GM23338 (cell line): ENCODE data around the gene ABHD10. TPM values are rescaled to one million over a fixed set of nuclear protein-coding genes. Genes with fewer than 3 reads are reported as not detected.

ENCODE experiments used
- ATAC-seq: fragments of 200-7000 bp; cut with Tn5 transposase; 3 replicates; pipeline ENCODE4 v1.9.1; 2020
- DNase-seq: peaks from one replicate; pipeline ENCODE4 v3.0.0-alpha.2; 2015; ENCODE audit warnings: low spot score
- H2AFZ ChIP-seq: fragments of 200-600 bp; sonication (generic); 2 replicates; pipeline ENCODE4 v1.8.0; 2016; ENCODE audit warnings: antibody characterized with exemption, mild to moderate bottlenecking, moderate library complexity
- H3F3A ChIP-seq: fragments of 200-600 bp; sonication (generic); replicated peaks from 2 replicates; pipeline ENCODE4 v1.8.0; 2017; ENCODE audit warnings: antibody characterized with exemption, mixed run types, low read depth
- H3K27ac ChIP-seq: fragments of 200-600 bp; sonication (generic); 2 replicates; pipeline ENCODE4 v1.6.1; 2016; ENCODE audit warnings: low read depth
- H3K27me3 ChIP-seq: fragments of 200-600 bp; sonication (generic); 2 replicates; pipeline ENCODE4 v1.8.0; 2016; ENCODE audit warnings: mild to moderate bottlenecking, mixed run types, moderate library complexity; ENCODE audit not compliant: insufficient read depth
- H3K36me3 ChIP-seq: fragments of 200-600 bp; sonication (generic); 2 replicates; pipeline ENCODE4 v1.8.0; 2016; ENCODE audit warnings: mild to moderate bottlenecking; ENCODE audit not compliant: insufficient read depth
- H3K4me1 ChIP-seq: fragments of 200-600 bp; sonication (generic); 2 replicates; pipeline ENCODE4 v1.8.0; 2016; ENCODE audit warnings: mild to moderate bottlenecking, moderate library complexity; ENCODE audit not compliant: insufficient read depth
- H3K4me2 ChIP-seq: fragments of 200-600 bp; sonication (generic); 2 replicates; pipeline ENCODE4 v1.7.1; 2017; ENCODE audit warnings: mixed run types
- H3K4me3 ChIP-seq: fragments of 200-600 bp; sonication (generic); 2 replicates; pipeline ENCODE4 v1.6.1; 2016; ENCODE audit warnings: mixed run types
- H3K79me2 ChIP-seq: fragments of 200-600 bp; sonication (generic); replicated peaks from 2 replicates; pipeline ENCODE4 v1.8.0; 2017; ENCODE audit warnings: mild to moderate bottlenecking; ENCODE audit not compliant: insufficient read depth
- H3K9me2 ChIP-seq: fragments of 200-600 bp; sonication (generic); 2 replicates; pipeline ENCODE4 v1.8.0; 2017; ENCODE audit not compliant: insufficient read depth
- H4K20me1 ChIP-seq: fragments of 200-600 bp; sonication (generic); replicated peaks from 2 replicates; pipeline ENCODE4 v1.8.0; 2017; ENCODE audit warnings: mild to moderate bottlenecking; ENCODE audit not compliant: insufficient read depth
- H3K27ac Mint-ChIP-seq: 2 replicates; pipeline ENCODE4 v1.8.0; 2020; ENCODE audit warnings: inconsistent platforms, mild to moderate bottlenecking, moderate library complexity, mixed read lengths
- H3K27me3 Mint-ChIP-seq: 3 replicates; pipeline ENCODE4 v1.8.0; 2022; ENCODE audit warnings: low read depth, mild to moderate bottlenecking, moderate library complexity, mixed read lengths, inconsistent platforms; ENCODE audit not compliant: insufficient read depth, poor library complexity
- H3K36me3 Mint-ChIP-seq: 3 replicates; pipeline ENCODE4 v1.8.0; 2021; ENCODE audit warnings: low read depth, mild to moderate bottlenecking, inconsistent platforms, moderate library complexity, mixed read lengths
- H3K4me1 Mint-ChIP-seq: 3 replicates; pipeline ENCODE4 v1.8.0; 2020; ENCODE audit warnings: mild to moderate bottlenecking, inconsistent platforms, mixed read lengths
- H3K4me3 Mint-ChIP-seq: 3 replicates; pipeline ENCODE4 v1.8.0; 2021; ENCODE audit warnings: moderate library complexity, mild to moderate bottlenecking, inconsistent platforms, mixed read lengths
- H3K9me3 Mint-ChIP-seq: 3 replicates; pipeline ENCODE4 v1.8.0; 2020; ENCODE audit warnings: moderate library complexity, mild to moderate bottlenecking, inconsistent platforms, mixed read lengths
- CREB1 ChIP-seq: fragments of 250-450 bp; sonication (Bioruptor Pico); IDR thresholded peaks from 2 replicates; pipeline ENCODE4 v1.5.0; 2020; ENCODE audit warnings: low read depth, mild to moderate bottlenecking, moderate library complexity
- CTCF ChIP-seq, 2 experiments: fragments of 200-600 bp in 1 of 2; sonication (generic) in 1 of 2; conservative IDR thresholded peaks; 2 replicates each; pipeline versions ENCODE4 v1.5.1 to v1.6.1; 2016 to 2017; ENCODE audit warnings: antibody characterized with exemption in 2 of 2, low read depth in 2 of 2, mild to moderate bottlenecking in 2 of 2, moderate library complexity in 1 of 2
- EZH2 ChIP-seq: fragments of 200-600 bp; sonication (generic); IDR thresholded peaks from one replicate; pipeline ENCODE4 v1.8.0; 2017; ENCODE audit warnings: antibody characterized with exemption, mild to moderate bottlenecking, low read depth; ENCODE audit not compliant: unreplicated experiment
- EZH2phosphoT487 ChIP-seq: fragments of 200-600 bp; sonication (generic); IDR thresholded peaks from one replicate; pipeline ENCODE4 v1.8.1; 2018; ENCODE audit warnings: antibody characterized with exemption; ENCODE audit not compliant: unreplicated experiment
- NANOG ChIP-seq: IDR thresholded peaks from 2 replicates; pipeline ENCODE4 v1.6.1; 2016; ENCODE audit warnings: antibody characterized with exemption, borderline replicate concordance
- STAT1 ChIP-seq: IDR thresholded peaks from one replicate; pipeline ENCODE4 v1.6.1; 2016; ENCODE audit warnings: antibody characterized with exemption; ENCODE audit not compliant: unreplicated experiment
- ZNF114 ChIP-seq: fragments of 250-450 bp; sonication (Bioruptor Pico); IDR thresholded peaks from 2 replicates; pipeline ENCODE4 v1.5.0; 2020; ENCODE audit warnings: mild to moderate bottlenecking, moderate library complexity
- ZNF331 ChIP-seq: fragments of 250-450 bp; sonication (Bioruptor Pico); IDR thresholded peaks from 2 replicates; pipeline ENCODE4 v1.5.0; 2020; ENCODE audit warnings: low read depth, mild to moderate bottlenecking, moderate library complexity
- ZNF462 ChIP-seq: fragments of 250-450 bp; sonication (Bioruptor Pico); IDR thresholded peaks from 2 replicates; pipeline ENCODE4 v1.5.0; 2020; ENCODE audit warnings: mild to moderate bottlenecking, moderate library complexity
- polyA plus RNA-seq: library from polyadenylated mRNA; unstranded; fragments of >200 nt; fragmentation: Nextera tagmentation; extraction: Ambion mirVana; gene quantifications from 2 replicates; pipeline ENCODE4 v1.2.1, GENCODE V29; 2016
- total RNA-seq: library from RNA; depleted of rRNA; stranded (reverse); fragments of >200 nt; shearing (Covaris generic); gene quantifications from 2 replicates; pipeline ENCODE4 v1.2.3, GENCODE V29; 2014

ABHD10 gene
- total and polyA plus RNA-seq, 2 experiments from 2014 or later = 16.9 to 28.0 TPM

- no peak for TF ChIP-seq EZH2
- no peak for TF ChIP-seq ZNF331 (CRISPR knock-in tag)
- no peak for TF ChIP-seq STAT1
- no peak for TF ChIP-seq CTCF (conservative IDR thresholded peaks at IDR 0.05; ENCODE audit: low read depth in 2 of 2)
- DNase-seq (no peak), ATAC-seq (no peak)
- Mint-ChIP-seq H3K36me3 (no peaks in the 10 kb centered on the region; the same call in 2 of the 3 replicates), H3K27me3 (peaks cover 4% of the 10 kb centered on the region), H3K4me3 (no peak overlapping the region), H3K9me3 (no peaks in the 10 kb centered on the region), H3K4me1 (peaks cover 15% of the 10 kb centered on the region), H3K27ac (no peak overlapping the region)
- H3K27ac ChIP-seq = no peak overlapping the region
- no peak overlapping the region for H3K4me3 ChIP-seq
- no peak overlapping the region for H3K4me2 ChIP-seq
- H3K27me3 ChIP-seq = no peaks in the 10 kb centered on the region
- no peaks in the 10 kb centered on the region for H4K20me1 ChIP-seq
- no peaks in the 10 kb centered on the region for H3F3A ChIP-seq
- no peak overlapping the region for H2AFZ ChIP-seq
- H3K79me2 ChIP-seq = no peaks in the 10 kb centered on the region
- no peaks in the 10 kb centered on the region for H3K9me2 ChIP-seq
- H3K4me1 ChIP-seq = peaks cover 9% of the 10 kb centered on the region
- no peaks in the 10 kb centered on the region for H3K36me3 ChIP-seq
Measured at GRCh38 chr3:111951032-111951431, 27.8 kb upstream of the ABHD10 start.

GRCh38 chr3:111952086-111952485 is 26.7 kb upstream of the ABHD10 start:
- peaks cover 24% of the 10 kb centered on the region for H3K4me1 Mint-ChIP-seq
- Histone ChIP-seq H2AFZ (no peak overlapping the region), H3K36me3 (no peaks in the 10 kb centered on the region), H3K79me2 (no peaks in the 10 kb centered on the region), H3K4me2 (no peak overlapping the region), H4K20me1 (no peaks in the 10 kb centered on the region), H3K4me3 (no peak overlapping the region), H3K27ac (no peak overlapping the region), H3K4me1 (peaks cover 20% of the 10 kb centered on the region), H3F3A (no peaks in the 10 kb centered on the region), H3K27me3 (peaks cover 5% of the 10 kb centered on the region; the same call in 1 of the 2 replicates), H3K9me2 (no peaks in the 10 kb centered on the region)
- no peaks in the 10 kb centered on the region; the same call in 2 of the 3 replicates for H3K36me3 Mint-ChIP-seq
- H3K27me3 Mint-ChIP-seq = peaks cover 4% of the 10 kb centered on the region
- no peak overlapping the region for H3K4me3 Mint-ChIP-seq
- H3K27ac Mint-ChIP-seq = no peak overlapping the region
- no peak for ATAC-seq
- TF ChIP-seq CTCF (conservative IDR thresholded peaks at IDR 0.05; ENCODE audit: low read depth in 2 of 2) = no peak
- TF ChIP-seq NANOG = no peak
- TF ChIP-seq EZH2phosphoT487 = no peak
- TF ChIP-seq ZNF114 (CRISPR knock-in tag) = no peak
- no peak for TF ChIP-seq STAT1
- no peak for TF ChIP-seq ZNF331 (CRISPR knock-in tag)
- no peak for TF ChIP-seq EZH2
- no peak for TF ChIP-seq CREB1 (CRISPR knock-in tag)
- no peak for TF ChIP-seq ZNF462
- DNase-seq = no peak
- no peaks in the 10 kb centered on the region for H3K9me3 Mint-ChIP-seq
